Body of pancreas (tissue), 4 donors: Measurements from ENCODE around the gene TSGA10IP. TPM values are rescaled to one million over a fixed set of nuclear protein-coding genes. Genes with fewer than 3 reads are reported as not detected.

ENCODE experiments used
- ATAC-seq: fragments of 150-250 bp; one replicate; pipeline ENCODE4 v1.9.1; 2016
- DNase-seq, 4 donors: peaks; one replicate each; pipeline ENCODE4 v3.0.0-alpha.2; 2019
- H3K27ac ChIP-seq, 4 donors: fragments of 200-600 bp; sonication (generic); 1 replicate in 3 of 4; 2 replicates in 1 of 4; pipeline versions ENCODE4 v1.5.1 to v1.6.1; 2016 to 2019; ENCODE audit warnings: mild to moderate bottlenecking in 1 of 4, mixed read lengths in 1 of 4, moderate library complexity in 1 of 4
- H3K27me3 ChIP-seq, 2 donors: fragments of 200-600 bp; sonication (generic); one replicate each; pipeline ENCODE4 v1.6.0; 2016; ENCODE audit warnings: mild to moderate bottlenecking in 1 of 2
- H3K36me3 ChIP-seq, 2 donors: fragments of 200-600 bp; sonication (generic); replicated peaks in 1 of 2; 2 replicates each; pipeline ENCODE4 v1.5.1; 2016; ENCODE audit warnings: low read depth in 2 of 2; ENCODE audit not compliant: insufficient read depth in 1 of 2
- H3K4me1 ChIP-seq: fragments of 200-600 bp; sonication (generic); one replicate; pipeline ENCODE4 v1.6.0; 2016
- H3K4me3 ChIP-seq, 2 donors: fragments of 200-600 bp; sonication (generic); 1 replicate in 1 of 2; 2 replicates in 1 of 2; pipeline ENCODE4 v1.5.1; 2016 to 2019
- H3K9me3 ChIP-seq, 3 donors: fragments of 200-600 bp; sonication (generic); 1 replicate in 2 of 3; 2 replicates in 1 of 3; pipeline ENCODE4 v1.5.1; 2016
- CTCF ChIP-seq, 7 experiments: fragments of 450-650 bp in 4 of 7; fragments of 200-600 bp in 3 of 7; sonication (generic) in 3 of 7; IDR thresholded peaks; one replicate each; pipeline ENCODE4 v1.5.1; 2016 to 2019; ENCODE audit warnings: antibody characterized with exemption in 7 of 7
- POLR2A ChIP-seq, 3 donors: fragments of 450-650 bp; IDR thresholded peaks; one replicate each; pipeline ENCODE4 v1.6.1; 2016; ENCODE audit warnings: antibody characterized with exemption in 3 of 3, mild to moderate bottlenecking in 2 of 3
- WGBS, 2 donors: methylation state at CpG; one replicate each; pipeline ENCODE4 v1.1.5; 2017; 5-methylcytosine and 5-hydroxymethylcytosine counted together
- intact Hi-C: fragments of 100-400 bp; cut with DNase I; formaldehyde crosslinking; loops from one replicate; pipeline ENCODE4 v1.15.1; 2023
- total RNA-seq, 2 donors: library from RNA; depleted of rRNA; stranded (reverse); fragments of >200 nt; gene quantifications; one replicate each; pipeline ENCODE4 v1.1.0, GENCODE V29; 2016

TSGA10IP gene
- total RNA-seq, 2 donors from 2014 or later: not detected

DNA sequence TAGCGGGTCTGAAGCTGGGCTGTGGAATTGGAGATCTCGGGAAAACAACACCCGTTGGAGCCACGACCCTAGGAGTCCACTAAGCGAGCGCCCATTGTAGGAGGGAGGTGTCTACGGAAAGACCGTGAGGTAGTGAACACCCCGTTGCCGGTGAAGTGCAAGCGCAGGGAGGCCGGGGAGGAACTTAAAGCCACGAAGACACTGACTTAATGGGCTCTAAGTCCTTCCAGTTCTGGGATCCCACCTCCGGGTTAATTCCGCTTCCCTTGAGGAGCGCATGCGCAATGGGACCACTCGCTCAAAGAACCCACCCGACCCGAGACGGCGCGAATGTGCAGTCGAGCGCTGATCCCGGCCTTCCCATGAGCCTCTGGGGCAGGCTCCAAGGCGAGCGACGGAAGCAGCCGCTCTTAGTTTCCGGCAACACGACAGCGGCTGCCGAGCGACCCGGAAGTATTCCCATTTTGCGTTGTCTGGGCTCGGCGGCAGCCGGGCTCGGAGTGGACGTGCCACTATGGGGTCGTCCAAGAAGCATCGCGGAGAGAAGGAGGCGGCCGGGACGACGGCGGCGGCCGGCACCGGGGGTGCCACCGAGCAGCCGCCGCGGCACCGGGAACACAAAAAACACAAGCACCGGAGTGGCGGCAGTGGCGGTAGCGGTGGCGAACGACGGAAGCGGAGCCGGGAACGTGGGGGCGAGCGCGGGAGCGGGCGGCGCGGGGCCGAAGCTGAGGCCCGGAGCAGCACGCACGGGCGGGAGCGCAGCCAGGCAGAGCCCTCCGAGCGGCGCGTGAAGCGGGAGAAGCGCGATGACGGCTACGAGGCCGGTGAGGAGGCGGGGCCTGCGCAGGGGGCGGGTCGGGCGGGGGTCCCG, 16.2 kb downstream of the TSGA10IP start, which contains the start of gene SART1:
Gene SART1 (plus strand): TSS at position 468 of the 874 bp plus-strand sequence. CDS start 47 bp downstream, at position 515.
- intact Hi-C loops: no loop called here
- Histone ChIP-seq H3K9me3 (no peaks in the 10 kb centered on the region), H3K4me3 (peak within 1 kb of the TSS; percentile 98 to 99), H3K27me3 (no peaks in the 10 kb centered on the region), H3K36me3 (peaks cover 4 to 15% of the 10 kb centered on the region in 2 donors), H3K4me1 (peaks cover 26% of the 10 kb centered on the region), H3K27ac (peak within 1 kb of the TSS; percentile 37 to 89 (median 72))
- TF ChIP-seq POLR2A (IDR thresholded peaks at IDR 0.05): peak; percentile 47 to 77 (median 75)
- peak in 1 of 7 experiments; percentile 37 for TF ChIP-seq CTCF (IDR thresholded peaks at IDR 0.05)
- 0 to 1% methylated on average over 26 to 80 of the region's 97 CpGs for WGBS, 2 donors
- DNase-seq (peak; percentile 93 to 97 (median 96)), ATAC-seq (peak; percentile 98)

DNA sequence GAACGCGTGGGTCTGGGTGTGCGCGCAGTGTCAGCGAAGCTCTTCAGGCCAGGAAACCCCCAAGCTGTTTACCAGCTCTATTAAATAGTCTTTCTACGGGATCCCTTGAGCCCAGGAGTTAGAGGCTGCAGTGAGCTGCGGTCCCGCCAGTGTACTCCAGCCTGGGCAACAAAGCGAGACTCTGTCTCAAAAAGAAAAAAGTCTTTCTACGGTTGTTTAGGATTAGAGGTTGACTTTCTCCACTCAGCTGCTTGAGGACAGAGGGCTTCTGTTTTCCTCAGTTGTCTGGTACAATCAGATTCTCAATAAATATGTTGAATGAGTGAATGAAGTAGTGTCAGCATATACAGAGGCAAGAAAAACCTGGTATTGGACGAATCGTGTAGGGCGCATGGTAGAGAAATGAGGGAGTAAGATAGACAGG, 16.9 kb downstream of the TSGA10IP start:
- Histone ChIP-seq H3K9me3 (no peaks in the 10 kb centered on the region), H3K36me3 (peaks cover 8 to 22% of the 10 kb centered on the region in 2 donors), H3K4me3 (peak overlapping the region; percentile 98 to 99), H3K4me1 (peaks cover 26% of the 10 kb centered on the region), H3K27me3 (no peaks in the 10 kb centered on the region), H3K27ac (peak overlapping the region in 3 of 4 donors; percentile 37 to 89 (median 60))
- DNase-seq (no peak), ATAC-seq (no peak)
- TF ChIP-seq POLR2A (IDR thresholded peaks at IDR 0.05) (no peak), CTCF (IDR thresholded peaks at IDR 0.05) (no peak)
- intact Hi-C loops: no loop called here
- WGBS, 2 donors: 0 to 1% methylated on average over 8 to 13 of the region's 13 CpGs

GRCh38 chr11:65964906-65965305, 19.6 kb downstream of the TSGA10IP start:
- H3K4me3 ChIP-seq: no peak overlapping the region
- DNase-seq (no peak), ATAC-seq (no peak)
- 77 to 80% methylated on average over 5 to 9 of the region's 10 CpGs for WGBS, 2 donors
- no peaks in the 10 kb centered on the region for H3K27me3 ChIP-seq
- TF ChIP-seq POLR2A (IDR thresholded peaks at IDR 0.05): no peak
- no peak for TF ChIP-seq CTCF (IDR thresholded peaks at IDR 0.05)
- H3K9me3 ChIP-seq: no peaks in the 10 kb centered on the region
- H3K27ac ChIP-seq: no peak overlapping the region
- intact Hi-C loops: no loop called here
- peaks cover 26% of the 10 kb centered on the region for H3K4me1 ChIP-seq
- H3K36me3 ChIP-seq: peaks cover 11 to 39% of the 10 kb centered on the region in 2 donors

- Histone ChIP-seq H3K4me1 (peaks cover 20% of the 10 kb centered on the region), H3K36me3 (peaks cover 11 to 39% of the 10 kb centered on the region in 2 donors), H3K9me3 (no peaks in the 10 kb centered on the region), H3K27me3 (no peaks in the 10 kb centered on the region), H3K4me3 (no peak overlapping the region), H3K27ac (no peak overlapping the region)
- WGBS, 2 donors: 90 to 96% methylated on average over 23 to 33 of the region's 36 CpGs
- DNase-seq (no peak), ATAC-seq (no peak)
- TF ChIP-seq POLR2A (IDR thresholded peaks at IDR 0.05) (no peak), CTCF (IDR thresholded peaks at IDR 0.05) (no peak)
- intact Hi-C loops: no loop called here
These were observed 20.9 kb downstream of the TSGA10IP start for GRCh38 chr11:65965986-65966762.
